Hematopoietic multipotent progenitor cell treated with erythropoietin and hydrocortisone succinate and interleukin-3 and kit ligand, for 8 days (in vitro differentiated cells): ENCODE data around the gene OR10H3.
A peak's percentile ranks its signal among the peaks of the same experiment; 100 is the strongest.

Experiments
- DNase-seq: peaks from one replicate; pipeline ENCODE4 v3.0.0-alpha.2; 2015

Gene OR10H3

DNA sequence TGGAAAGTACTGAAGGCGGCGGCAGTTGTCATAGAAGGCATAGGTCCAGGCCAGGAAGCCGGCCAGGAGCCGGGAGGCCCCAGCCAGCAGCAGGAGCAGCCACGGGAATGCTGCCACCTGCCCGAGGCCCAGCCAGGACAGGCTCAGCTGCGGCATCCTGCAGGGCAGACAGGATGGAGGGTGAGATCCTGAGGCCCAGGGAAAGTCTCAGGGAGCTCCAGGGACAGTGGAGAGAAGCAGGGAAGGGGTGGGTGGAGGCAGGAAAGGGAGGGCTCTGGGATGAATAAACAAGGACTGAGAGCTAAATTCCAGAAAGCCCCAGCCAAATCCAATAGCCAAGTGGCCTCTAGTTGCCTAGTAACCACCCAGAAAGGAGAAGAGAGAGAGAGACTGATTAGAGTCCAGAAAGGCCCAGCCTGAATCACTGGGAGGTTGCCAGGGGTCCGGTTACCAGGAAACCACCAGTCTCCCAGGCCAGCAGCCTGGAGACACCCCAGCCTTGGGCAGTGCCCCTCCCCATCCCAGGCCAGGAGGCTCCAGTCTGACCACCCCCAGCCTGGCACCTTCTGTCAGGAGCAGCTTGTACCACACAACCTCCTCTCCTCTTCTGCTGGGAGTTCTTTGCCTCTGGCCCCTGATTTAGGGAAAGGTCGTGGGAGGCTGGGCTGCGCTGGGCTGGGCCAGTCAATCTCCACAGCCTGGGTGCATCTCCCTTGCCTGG is 42.1 kb downstream of the OR10H3 start:
- no peak for DNase-seq

DNA sequence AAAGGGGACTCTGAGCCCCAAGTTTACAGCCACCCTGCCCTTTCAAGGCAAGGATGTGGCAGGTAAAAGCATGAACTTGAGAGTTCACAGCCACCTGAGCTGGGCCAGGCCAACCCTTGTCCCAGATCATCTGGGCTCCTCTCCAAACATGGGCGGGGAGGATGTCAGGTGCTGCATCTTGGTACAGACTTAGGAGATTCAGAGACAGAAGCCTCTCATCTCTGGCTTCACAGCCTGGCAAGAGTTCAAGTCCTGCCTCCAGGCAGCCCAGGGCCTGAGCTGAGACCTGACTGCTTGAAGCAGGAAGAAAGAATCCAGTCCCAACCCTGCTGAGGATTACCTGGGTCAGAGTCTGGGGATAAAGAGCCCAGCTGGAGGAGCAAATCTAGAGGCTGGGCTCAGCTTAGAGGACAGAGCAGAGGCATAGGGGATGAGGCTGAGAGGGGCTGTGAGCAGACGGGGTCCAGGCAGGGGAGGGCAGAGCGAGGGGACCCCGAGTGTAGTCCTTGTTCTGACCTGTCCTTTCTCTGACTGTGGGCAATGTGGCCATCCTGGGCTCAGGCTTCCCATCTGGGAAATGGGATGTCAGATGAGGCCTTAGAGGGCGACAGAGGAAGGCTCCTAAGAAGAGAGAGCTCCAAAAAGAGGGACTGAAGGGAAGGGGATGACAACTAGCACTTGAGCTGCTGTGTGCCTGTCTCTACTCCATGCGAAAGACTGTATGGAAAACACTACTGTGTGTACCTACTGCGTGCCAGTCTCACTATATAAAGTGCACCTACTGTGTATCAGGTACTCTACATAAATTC is 43.0 kb downstream of the OR10H3 start:
- DNase-seq = peak; percentile 9

DNA sequence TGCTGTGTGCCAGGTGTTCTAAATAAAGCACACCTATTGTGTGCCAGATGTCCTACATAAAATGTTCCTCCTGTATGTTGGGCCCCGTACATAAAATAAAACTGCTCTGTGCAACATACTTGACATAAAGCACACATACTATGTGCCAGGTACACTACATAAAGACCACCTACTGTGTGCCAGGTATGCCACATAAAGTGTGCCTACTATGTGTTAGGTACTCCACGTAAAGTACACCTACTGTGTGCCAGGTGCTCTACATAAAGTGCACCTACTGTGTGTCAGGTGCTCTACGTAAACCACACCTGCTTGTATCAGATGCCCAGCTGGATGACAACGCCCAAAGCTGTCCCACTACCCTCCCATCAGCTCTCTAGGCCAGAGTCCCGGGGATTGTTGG is 43.9 kb downstream of the OR10H3 start:
- DNase-seq = no peak

DNA sequence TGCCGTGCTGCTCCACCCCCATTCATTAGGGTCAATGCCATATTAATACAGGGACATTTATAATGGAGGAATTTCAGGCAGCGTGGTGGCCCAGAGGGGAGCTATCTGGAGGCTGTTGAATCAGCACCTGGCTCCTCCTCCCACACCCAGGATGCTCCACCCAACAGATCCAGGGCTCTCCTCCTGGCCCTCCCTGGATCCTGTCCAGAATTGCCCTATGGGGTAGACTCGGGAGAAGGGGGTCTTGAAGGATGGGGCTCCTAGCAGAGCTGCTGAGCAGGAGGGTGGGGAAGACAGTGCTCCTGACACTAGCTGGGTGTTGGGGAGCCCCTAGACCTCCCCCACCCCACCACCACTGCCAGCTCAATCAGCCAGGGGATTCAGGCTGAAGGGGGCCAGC is 44.4 kb downstream of the OR10H3 start:
- no peak for DNase-seq

DNA sequence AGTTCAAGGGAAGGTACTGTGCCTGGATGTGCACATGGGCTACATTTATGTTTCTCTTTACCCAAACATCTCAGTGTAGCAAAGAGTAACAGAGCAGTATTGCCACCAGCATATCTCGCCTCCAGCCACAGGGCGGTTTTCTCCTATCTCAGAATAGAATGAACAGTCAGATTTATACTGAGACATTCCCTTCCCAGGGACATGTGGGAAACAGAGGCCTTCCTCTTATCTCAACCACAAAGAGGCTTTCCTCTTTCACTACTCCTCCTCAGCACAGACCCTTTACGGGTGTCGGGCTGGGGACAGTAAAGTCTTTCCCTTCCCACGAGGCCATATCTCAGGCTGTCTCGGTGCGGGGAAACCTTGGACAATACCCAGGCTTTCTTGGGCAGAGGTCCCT is 45.1 kb downstream of the OR10H3 start:
- peak; percentile 84 for DNase-seq

DNA sequence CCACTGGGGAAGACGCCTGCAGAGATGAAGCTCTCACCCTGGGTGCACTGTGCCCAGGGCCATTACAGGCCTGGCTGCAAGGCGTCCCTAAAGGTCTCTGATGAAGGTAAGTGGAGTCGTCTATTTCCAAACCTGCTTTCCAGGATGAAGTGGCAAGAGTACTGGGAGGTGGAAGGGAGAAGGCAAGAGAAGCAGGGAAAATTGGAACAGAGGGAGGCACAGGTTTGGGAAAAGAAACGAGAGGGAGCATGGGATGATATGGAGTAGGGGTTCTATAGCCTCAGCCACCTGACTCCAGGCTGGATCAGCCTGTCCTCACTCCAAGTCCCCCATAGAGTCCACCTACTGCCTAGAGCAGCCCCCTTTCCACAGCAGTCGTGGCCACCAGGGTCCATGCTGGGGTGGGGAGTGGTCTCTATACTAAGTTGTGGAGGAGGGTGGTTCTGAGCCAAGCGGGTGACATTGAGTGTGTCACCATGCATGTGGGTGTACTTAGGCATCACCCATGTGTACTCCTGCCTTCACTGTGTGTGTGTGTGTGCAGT is 49.9 kb downstream of the OR10H3 start, which contains the start of gene OR10H5:
TSS of gene OR10H5 (plus strand) at position 51 of the 545 bp plus-strand sequence. CDS start 6,388 bp downstream, outside the sequence.
- DNase-seq = no peak

DNA sequence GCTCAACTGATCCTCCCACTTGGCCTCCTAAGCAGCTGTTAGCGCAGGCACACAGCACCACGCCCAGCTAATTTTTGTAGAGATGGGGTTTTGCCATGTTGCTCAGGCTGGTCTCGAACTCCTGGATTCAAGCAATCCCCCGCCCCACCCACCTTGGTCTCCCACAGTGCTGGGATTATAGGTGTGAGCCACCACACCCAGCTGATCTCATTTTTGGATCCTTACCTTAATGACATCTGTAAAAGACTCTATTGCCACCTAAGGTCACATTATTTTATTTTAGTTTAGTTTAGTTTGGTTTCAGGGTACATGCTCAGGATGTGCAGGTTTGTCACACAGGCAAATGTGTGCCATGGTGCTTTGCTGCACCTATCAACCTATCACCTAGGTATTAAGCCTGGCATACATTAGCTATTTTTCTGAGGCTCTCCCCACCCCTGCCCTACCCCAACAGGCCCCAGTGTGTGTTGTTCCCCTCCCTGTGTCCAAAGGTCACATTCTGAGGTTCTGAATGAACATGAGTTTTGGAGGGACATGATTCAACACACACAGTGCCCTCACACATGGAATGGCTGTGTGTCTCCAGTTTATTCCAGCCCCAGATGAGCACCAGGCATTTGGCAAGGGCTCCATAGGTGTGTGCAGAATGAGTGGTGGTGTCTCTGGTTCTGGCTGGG is 50.9 kb downstream of the OR10H3 start:
- no peak for DNase-seq

DNA sequence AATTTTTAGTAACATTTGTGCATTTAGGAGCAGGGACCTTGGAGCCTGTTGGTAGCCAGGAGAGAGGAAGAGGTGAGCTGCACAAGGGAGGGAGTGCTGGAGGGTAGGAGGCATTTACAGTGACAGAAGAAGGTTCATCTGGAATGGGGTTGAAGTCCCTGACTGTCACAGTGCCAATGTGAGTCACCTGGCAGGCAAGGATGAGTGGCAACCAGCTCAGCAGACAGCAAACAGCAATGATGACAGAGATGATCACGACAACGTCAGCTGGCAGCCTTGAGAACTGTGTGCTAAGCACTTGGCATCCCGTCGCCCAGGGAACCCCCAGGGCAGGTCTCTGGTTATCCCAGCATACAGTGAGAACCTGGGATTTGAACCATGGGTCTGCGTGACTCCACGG is 52.3 kb downstream of the OR10H3 start:
- no peak for DNase-seq
